Activated T-helper 1 cell treated with anti-CD3 and anti-CD28 coated beads, Interleukin-2, amount 50 U/mL, for 16 hours (primary cell): Measurements from ENCODE around the gene CDC25C.
"Not testable (repeated sequence)": the region's sequence is repeated elsewhere in the genome, so short reads cannot be mapped to it uniquely, and the experiment has no call there.

ENCODE experiments used
- DNase-seq, 2 donors: peaks; one replicate each; pipeline ENCODE4 v3.0.0-alpha.2; 2020; ENCODE audit warnings: low read depth in 1 of 2, low spot score in 1 of 2

The CDC25C gene

DNA sequence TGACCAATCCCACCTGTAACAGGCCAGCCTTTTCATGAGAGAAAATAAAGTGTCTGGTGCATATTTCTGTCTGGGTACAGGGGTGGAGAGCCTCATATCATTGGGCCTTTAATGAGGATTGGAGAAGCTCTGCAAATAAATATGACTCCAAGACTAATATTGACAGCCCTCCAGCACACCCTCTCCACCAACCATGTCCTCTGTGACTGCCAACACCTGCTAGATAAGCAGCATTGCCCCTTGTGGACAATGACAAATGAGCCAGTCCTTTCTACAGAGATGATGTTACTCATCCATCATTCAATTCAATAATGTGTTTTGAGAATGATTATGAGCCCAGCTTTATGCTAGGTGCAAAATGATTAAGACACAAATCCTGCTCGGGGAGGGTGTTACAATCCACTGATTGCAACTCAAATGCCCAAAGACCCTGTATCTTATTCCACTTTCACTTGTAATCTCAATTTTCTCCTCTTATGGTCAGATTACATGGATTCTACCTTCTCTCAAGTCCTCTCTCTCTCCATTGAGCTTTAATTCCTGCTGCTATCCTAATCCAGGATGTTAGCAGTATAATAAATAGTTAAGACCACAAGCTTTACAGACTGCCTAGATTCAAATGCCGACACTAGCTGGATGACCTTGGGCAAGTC, 55.1 kb downstream of the CDC25C start:
- no peak for DNase-seq

DNA sequence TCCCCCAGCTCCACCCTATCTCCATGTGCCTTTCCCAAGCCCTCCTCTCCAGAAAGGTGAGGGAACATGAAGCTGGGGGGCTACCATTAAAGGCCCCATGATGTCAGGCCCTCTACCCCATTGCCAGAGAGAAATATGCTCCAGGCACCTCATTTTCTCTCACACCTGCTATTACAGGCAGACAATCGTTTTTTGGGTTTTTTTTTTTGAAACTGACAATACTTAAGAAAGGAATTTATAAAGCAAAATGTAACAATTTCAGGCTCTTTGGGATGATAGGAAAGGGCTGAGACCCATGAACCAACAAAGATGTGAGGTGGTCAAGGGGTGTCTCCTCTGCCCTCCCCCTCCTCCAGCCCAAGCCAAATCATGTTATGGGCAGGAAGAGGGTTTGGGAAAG, 55.7 kb downstream of the CDC25C start:
- DNase-seq, result no peak

DNA sequence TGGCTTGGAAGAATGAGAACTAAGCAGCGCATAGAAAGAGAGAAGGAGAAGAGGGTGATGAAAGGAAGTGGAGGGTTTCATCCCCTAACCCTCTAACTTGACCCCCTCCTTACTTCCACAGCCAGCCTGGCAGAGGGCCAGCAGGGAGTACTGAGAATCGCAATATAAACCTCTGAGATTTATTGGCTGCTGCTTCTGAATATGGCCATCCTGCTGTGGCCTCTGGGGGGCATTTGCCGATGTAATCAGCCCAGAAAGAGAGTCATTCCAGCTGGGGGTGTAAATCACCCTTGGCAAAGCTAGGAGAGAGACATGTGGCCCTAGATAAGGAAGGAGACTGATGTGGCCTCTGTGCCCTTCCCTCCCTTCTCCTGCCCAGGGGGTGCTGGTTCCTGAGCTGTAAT, 56.2 kb downstream of the CDC25C start:
- no peak for DNase-seq

DNA sequence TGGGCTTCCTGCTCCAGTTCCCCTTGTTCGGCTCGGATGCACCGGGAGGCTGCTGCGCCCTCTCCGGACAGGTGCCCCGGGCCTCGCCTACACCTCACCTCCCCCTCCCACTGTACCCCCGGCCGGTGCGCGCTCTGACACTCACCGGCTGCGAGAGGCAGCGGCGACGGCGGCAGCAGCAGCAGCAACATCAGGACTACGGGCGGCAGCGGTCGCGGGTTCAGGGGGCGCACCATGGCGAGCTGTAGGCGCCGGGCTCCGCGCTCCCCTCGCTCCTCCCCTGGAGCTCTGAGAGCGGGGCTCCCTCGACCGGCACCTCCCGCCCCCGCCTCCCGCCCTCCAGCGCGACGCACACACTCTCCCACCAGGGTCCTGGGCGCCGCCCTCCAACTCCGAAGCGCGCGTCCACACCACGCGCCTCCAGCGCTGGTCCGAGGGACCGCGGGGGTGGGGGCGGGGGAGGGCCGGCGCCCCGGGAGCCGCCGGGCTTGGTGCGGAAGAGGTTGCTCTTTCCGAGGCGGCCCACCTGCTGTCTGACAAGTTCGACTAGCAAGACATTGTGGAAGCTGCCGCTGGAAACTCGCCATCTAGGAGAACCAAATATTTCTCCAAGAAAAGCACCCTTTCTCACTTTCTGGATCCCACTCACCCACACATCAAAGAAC, 57.3 kb downstream of the CDC25C start, which contains the start of gene GFRA3:
Gene GFRA3, minus strand, starts transcription at position 433 of the 665 bp plus-strand sequence. Its CDS starts 197 bp downstream, at position 236.
- no peak for DNase-seq

DNA sequence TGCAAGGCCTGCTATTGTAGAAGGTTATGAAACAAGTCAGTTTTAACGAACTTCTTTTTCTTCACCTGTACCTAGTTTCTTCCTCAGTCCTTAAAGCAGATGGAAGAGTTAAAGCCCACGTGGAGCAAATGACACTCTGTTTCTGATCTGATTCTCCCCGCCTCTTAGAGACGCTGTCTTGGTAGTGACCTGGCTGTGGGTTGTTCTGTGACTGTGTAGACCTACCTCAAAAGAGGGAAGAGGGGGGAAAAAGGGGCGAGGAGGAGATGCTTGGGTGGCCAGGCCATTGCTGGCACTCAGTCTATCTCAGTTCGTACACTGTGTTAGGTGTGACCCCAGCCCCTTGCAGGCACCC, 57.8 kb downstream of the CDC25C start:
- DNase-seq, result no peak

DNA sequence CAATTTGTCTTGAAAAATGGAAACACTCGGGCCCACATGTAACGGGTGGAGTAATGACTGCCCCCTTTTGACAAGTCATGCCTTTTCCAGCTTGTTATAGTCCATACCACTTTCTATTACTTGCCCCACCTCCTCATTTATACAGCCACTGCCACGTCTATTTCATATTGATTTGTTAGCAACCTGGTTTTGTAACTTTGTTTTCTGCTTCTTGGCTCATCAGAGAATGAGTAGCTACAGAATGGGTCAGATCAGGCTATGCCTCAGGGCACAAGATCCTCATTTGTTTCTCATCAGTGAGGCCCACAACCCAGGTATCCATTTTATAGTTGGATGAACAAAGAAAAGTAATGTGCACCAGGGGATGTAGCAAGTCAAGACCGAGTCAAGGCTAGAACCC, 58.9 kb downstream of the CDC25C start:
- DNase-seq, result no peak

DNA sequence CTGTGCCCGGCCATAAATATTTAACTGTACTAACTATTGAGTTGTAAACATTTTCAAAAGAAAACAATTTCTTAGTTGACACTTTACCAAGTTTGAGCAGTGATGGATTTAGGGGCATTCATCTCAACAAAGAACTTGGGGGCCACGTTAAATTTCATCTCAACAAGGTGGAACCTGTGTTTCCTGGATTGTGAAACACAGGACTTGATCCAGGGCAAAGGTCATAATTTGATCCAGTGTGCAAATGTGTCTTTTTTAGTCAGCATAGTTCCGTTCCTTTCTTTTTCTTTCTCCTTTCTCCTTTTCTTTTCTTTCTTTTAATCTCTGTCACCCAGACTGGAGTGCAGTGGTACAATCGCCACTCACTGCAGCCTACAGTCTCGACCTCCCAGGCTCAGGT, 60.3 kb downstream of the CDC25C start:
- DNase-seq, result no peak

DNA sequence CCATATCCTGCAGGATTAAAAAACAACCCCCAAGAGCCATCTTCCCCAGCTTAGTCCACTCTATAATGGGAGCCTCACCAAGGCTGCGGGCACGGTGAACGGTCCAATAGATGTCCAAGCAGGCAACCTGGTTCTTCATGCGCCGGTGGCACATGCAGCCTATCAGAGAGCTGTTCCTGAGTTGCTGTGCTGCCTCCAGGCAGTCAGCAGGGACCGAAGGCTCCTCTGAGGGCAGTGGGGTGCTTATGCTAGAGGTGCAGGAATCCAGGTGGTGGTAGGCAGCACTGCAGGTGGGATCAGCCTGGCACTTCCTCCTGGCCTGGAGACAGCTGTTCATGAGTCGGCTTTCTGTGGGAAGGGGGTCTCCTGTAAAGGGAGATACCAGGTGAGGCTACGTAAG, 67.4 kb downstream of the CDC25C start:
- DNase-seq, result no peak

DNA sequence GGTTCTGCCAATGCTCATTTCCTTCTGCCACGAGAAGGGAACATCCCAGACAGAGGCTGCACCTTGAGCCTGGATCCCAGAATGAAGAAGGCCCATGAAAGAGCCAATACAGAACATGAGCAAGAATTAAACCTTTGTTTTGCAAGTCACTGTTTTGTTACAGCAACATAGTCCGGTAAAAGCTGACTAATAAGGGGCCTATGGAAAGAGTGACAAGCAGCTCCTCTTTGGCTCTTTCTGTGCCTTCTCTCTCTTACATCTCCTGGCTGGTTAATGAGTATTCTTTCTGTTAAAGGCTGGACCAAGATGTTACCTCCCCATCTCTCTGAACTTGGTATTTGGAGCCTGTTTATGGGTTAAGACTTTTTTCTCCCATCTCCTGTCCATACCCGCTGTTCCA, 68.0 kb downstream of the CDC25C start:
- DNase-seq, result no peak

DNA sequence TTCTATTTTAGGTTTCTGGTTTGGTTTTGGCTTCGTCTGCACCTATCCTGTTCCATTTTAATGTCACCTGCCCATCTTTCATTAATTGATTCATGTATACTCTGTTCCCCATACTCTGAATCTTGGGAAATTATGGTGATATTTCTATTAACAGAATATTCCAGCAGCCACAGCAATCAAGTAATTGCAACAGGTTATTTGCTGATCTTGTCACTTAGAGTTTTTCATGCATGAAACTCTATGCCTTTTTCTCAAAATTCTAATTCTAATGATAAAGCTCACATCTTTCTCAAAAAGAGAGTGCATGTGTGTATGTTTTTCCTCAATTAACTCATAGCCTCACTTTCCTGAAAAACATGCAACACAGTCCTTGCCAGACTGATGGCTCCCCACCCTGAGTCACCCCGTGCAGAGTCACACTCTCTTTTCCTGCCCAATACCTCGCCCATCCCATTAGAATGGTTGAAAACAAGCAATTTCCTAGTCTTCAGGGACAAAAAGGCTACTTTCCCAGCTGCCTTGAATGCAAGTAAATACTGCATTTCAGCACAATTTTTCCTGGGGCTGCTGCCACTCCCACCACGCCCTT, 72.8 kb downstream of the CDC25C start:
- no peak for DNase-seq

DNA sequence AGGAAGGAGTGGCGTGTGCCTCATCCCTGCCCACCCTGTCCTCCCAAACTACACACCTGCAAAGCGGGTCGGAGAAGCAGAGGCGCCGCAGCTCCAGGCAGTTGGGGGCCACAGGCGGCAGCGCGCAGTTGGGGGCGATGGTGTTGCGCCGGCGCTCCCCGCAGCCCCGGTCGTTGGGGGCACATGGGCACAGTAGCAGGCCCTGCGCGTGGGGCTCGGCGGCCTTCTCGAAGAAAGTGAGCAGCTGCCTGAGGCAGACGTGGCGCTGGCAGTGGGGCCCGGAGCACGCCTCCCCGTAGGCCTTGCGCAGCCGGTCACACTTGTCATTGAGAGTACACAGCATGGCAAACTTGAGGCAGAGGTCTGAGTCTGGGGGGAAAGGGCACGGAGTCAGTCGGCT, 74.0 kb downstream of the CDC25C start:
- no peak for DNase-seq

DNA sequence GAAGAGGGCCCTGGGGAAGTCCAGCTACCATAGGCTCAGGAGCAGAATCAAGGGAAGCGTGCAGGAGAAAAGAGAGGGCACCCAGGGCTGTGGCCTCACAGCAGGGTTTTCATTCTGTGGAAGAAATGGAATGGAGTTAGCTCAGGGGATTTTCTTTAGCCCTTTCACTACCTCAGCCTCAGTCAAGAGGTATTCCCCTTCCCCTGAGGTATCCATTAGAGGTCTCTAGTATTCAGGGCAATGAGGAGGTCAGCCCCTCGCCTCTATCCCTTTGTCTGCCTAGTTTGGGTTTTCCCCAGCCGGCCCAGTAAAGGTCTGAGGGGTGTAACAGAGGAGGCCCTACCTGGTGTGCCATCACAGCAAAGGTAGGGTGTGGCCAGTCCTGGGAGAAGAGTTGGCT, 78.7 kb downstream of the CDC25C start:
- no peak for DNase-seq

DNA sequence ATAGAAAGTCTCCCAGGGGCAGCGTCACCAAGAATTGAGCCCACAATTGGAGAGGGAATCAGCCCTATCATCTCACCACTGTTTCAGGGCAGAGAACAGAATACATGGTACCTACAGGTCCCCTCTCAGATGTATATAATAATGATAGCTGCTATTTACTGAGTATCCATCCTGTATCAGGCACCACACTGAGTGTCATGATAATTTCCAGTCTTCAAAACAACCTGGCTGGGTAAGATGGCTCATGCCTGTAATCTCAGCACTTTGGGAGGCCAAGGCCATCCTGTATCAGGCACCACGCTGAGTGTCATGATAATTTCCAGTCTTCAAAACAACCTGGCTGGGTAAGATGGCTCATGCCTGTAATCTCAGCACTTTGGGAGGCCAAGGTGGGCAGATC, 83.8 kb downstream of the CDC25C start:
- not testable (repeated sequence) for DNase-seq

DNA sequence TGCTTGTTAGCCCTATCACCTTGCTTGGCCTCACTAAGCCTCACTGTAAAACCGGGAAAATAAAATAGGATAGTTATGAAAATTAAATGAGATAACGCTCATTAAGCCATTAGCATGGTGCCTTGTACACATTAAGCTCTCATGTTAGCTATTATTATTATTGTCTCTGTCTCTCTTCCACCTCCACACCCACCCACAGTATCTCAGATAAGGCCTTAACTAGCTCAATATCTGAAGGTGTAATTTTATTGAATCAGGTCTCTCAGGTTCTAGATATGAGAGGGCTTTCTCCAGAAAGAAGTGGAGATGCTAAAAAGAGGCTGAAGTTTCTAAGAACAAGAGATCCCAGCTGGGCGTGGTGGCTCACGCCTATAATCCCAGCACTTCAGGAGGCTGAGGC, 84.8 kb downstream of the CDC25C start:
- no peak for DNase-seq

DNA sequence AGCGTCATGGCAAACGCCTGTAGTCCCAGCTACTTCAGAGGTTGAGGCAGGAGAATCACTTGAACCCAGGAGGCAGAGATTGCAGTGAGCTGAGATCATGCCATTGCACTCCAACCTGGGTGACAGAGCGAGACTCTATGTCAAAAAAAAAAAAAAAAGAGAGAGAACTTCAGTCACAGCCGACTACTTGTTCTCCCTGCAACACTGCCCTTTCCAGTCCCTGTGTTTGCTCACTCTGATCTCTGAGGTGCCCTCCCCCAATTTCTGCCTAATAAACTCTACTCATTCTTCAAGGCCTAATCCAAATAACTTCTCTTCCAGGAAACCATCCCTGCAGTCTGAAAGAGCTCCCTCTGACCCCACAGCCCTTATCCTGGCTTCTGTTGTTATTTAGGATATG, 85.3 kb downstream of the CDC25C start:
- DNase-seq, result no peak

DNA sequence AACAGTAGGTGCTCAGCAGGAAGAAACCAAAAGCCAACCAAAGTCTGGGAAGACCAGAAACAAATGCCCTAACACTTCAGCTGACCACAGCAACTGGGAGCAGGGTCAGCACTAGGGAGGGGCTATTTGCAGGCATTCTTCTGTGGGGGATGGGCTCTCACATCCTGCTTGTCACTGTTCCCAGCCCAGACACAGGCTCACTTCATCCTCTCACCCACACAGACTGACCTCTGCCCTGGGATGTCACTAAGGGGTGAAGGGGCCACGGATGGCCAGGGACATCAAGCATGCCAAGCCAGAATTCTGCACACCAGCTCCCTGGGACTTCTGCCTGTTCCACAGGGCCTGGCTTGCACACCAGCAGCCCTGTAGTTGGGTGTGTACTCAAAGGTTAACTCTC, 85.9 kb downstream of the CDC25C start:
- no peak for DNase-seq

DNA sequence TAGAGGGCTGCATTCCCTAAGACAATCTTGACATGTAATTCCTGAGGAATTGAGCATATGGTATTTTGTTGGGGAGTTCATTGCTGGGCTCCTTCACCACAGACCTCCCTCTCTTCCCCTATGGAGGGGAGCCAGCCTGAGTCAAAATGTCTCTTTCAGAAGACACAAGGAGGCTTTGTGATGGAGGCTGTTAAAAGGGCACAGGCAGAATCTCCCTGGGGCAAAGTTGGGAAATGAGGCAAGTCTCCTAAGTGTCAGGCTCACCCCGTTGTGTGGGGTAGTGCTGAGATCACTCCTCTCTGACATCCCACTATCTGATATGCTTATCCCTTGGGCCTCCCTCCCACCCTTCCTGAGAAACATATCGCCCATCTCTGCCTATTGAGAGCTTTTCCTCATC, 87.8 kb downstream of the CDC25C start:
- DNase-seq, result no peak

DNA sequence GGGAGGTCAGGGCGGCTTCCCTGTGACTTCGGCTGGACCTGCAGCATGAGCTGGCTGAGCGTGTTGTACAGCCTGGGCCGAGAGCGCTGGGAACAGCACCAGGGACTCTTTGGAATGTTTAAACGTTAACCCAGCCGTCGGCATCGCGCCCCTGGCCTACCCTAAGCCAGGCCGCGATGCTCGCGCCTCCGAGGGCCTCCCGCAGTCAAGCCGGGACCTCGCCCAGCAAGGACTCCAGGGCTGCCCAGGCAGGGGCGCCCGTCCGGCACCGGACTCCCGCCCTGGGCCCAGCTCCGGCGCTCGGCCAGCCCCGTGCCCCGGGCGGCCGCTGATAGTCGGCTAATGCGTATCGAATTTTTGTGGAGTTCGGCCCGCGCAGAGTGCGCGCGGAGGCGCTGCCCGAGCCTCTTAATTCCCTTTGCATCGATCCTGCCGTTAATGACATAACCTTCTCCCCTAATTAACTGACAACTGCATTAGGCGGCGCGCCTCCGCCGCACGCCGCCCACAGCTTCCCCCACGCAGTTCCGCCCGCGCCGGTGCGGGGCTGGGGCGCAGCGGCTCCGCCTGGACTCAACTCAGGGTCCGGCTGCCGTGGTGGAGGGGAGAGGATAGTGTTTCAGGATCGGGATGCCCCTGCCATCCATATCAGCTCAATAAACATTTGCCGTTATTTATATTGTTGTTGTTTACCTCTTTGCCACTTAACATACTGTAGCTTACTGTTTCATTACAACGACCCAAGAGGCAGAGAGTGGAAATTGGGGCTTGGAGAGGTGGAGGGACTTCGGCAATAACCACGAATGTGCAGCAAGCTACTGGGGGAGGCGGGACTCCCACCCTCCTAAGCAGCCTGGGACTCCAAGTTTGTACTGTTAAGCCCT, 89.7 kb downstream of the CDC25C start:
- no peak for DNase-seq

DNA sequence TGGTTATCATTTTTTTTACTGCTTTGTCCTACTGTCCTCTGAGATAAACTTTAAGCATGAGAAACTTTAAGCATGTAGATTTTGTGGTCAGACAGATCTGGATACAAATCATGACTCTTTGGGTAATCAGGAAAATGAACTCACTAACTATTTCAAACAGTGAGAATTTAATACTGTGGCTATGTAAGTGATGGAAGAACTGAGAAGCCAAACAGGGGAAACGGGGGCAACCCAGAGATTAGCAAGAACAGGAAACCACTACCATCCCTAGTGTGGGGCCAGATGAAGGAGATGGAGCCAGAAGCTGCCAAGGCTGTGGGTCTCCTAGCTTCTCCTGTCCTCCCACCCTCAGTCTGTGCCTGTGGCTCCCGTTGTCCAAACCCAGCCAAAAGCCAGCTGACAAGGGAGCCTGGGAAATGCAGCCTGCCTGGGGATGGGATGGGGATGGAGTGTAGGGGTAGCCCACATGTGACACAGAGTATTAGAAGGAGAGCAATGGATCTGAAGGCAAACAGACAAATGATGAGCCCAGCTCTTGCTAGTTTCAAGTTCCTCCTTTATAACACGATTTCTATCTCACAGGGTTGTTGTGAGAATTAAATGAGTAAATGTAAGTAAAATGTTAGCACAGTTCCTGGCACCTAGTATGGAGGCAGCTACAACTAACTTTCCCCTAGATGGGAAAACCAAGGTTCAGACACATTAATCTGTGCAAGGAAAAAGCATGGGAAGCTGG, 90.8 kb downstream of the CDC25C start:
- no peak for DNase-seq

DNA sequence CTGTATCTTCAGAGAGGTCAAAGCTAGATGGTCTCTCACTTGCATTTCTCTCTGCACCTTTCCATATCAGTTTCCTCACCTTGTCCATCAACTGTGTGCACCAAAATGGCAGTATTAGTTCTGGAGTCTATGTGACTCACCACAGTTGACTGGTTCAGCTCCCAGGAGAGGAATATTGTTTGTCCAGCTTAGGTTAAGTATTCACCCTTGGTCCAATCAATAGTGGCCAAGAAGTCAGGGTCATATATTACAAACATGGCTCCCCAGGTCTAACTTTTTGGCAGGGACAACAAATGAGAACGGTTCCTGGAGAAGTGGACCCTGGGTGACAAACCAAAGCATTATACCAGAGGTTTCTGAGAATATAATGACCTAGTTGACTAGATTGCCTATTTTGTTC, 93.6 kb downstream of the CDC25C start:
- no peak for DNase-seq
